ENCODE data around the gene PPP1R14C.
"Not testable (repeated sequence)": the region's sequence is repeated elsewhere in the genome, so short reads cannot be mapped to it uniquely, and the experiment has no call there.

PPP1R14C gene, protein sequence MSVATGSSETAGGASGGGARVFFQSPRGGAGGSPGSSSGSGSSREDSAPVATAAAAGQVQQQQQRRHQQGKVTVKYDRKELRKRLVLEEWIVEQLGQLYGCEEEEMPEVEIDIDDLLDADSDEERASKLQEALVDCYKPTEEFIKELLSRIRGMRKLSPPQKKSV

GRCh38 chr6:150142670-150143515 is at the start of gene PPP1R14C:
Gene PPP1R14C (plus strand): TSS chr6:150143044. CDS start chr6:150143193, 149 bp downstream.
- DNase-seq = peak in 1 of 2 experiments; percentile 11

GRCh38 chr6:150093397-150093796 is 49.4 kb upstream of the PPP1R14C start:
- DNase-seq = no peak

- no peak for DNase-seq
Measured at GRCh38 chr6:150098155-150098554, 44.7 kb upstream of the PPP1R14C start.

DNA sequence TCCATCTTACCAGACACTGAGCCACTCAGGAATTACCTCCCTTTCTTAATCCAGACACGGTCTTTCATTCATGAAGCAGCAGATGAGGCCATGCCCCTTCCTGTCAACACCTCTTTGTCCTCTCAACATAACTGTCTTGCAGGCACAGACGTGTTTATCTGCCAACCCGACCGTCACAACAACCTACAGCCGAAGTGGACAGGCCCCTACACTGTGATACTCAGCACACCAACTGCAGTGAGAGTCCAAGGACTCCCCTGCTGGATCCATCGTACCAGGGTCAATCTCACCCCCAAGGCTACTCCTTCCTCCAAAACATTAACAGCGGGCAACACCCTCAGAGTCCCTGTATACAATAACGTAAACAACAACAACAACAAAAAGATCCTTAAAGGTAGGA is 43.3 kb upstream of the PPP1R14C start:
- no peak for DNase-seq

- no peak for DNase-seq
Measured at GRCh38 chr6:150099953-150100352, 42.9 kb upstream of the PPP1R14C start.

GRCh38 chr6:150100745-150101144 is 42.1 kb upstream of the PPP1R14C start:
- DNase-seq = no peak

DNA sequence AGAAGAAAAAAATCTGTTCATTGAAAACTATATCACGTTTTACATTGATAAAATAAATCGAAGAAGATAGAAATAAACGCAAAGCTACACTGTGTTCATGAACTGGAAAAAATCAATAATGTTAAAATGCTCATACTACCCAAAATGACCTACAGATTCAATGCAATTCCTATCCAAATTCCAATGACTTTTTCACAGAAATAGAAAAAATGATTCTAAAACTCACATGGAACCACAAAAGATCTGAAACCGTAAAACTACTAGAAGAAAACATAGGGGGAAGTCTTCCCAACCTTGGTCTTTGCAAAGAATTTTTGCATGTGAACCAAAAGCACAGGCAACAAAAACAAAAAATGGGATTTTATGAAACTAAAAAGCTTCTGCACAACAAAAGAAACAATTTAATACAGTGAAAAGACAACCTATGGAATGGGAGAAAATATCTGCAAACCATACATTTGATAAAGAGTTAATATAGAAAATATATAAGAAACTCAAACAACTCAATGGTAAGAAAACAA is 40.0 kb upstream of the PPP1R14C start:
- DNase-seq = no peak

DNA sequence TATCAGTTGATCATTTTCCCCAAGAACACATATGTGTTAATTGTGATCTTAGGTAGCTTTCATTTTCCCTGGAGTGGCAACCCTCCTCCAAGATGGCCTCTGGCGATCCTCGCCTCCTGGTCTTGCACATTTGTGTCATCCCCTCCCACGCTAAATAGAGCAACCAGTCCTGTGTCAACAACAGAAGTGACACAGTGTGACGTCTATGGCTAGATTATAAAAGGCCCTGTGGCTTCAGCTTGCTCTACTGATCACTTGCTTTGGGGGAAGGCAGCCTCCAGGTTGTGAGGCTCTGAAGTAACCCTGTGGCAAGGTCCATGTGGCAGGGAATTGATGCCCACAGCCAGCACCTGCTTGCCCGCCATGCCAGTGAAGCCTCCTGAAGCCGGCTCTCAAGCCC is 30.6 kb upstream of the PPP1R14C start:
- no peak for DNase-seq

- no peak for DNase-seq
Measured at GRCh38 chr6:150115769-150116168, 27.1 kb upstream of the PPP1R14C start.

GRCh38 chr6:150116200-150116800 is 26.5 kb upstream of the PPP1R14C start:
- no peak for DNase-seq

GRCh38 chr6:150118203-150118602 is 24.6 kb upstream of the PPP1R14C start:
- no peak for DNase-seq

- DNase-seq = no peak
Measured at GRCh38 chr6:150118627-150119026, 24.2 kb upstream of the PPP1R14C start.

- peak in 1 of 2 experiments; percentile 45 for DNase-seq
Measured at GRCh38 chr6:150119173-150119572, 23.7 kb upstream of the PPP1R14C start.

DNA sequence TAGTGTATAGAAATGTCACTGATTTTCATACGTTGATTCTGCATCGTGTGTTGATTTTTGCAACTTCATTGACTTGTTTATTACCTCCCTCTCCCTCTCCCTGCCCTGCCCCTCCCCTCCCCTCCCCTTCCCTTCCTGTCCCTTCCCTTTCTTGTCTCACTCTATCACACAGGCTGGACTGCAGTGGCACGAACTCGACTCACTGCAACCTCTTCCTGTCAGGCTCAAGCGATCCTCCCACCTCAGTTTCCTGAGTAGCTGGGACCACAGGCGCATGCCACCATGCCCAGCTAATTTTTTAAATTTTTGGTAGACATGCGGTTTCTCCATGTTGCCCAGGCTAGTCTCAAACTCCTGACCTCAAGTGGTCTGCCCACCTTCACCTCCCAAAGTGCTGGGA is 19.2 kb upstream of the PPP1R14C start:
- DNase-seq = no peak

DNA sequence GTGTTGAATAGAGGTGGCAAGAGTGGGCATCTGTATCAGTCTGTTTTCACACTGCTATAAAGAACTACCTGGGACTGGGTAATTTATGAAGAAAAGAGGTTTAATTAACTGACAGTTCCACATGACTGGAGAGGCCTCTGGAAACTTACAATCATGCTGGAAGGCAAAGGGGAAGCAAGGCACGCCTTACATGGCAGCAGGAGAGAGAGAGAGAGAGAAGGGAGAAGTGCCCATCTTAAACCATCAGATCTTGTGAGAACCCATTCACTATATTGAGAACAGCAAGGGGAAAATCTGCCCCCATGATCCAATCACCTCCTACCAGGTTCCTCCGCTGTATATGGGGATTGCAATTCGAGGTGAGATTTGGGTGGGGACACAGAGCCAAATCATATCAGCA is 18.6 kb upstream of the PPP1R14C start:
- no peak for DNase-seq

DNA sequence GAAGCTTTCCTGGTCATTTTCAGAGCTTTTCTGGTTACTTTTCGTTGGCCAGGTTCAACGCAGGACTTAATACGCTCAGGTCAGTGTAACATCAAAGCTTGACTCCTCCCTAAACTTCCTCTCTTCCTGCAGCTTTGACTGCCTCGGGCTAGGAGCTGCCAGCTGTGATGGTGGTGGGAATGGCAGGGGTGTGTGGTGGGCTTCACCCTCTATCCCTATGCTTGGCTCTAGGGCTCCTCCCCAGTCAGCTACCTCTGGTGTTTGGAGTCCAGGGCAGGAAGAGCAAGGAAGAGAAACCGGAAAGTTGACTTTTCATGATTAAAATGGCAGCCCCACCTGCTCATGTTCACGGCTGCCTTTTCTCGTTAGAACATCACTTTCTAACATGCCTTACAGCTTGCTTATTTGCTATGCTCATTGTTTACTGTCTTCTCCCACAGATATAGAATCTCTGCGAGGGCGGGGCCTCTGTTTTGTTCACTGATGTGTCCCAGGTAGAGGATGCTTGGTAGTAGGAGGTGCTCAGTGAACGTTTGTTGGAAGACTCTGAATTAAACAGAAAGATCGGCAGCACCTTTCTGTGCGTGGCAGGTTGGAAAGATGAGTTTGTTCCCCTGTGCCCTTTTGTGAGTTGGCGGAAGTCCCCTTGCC is 16.1 kb upstream of the PPP1R14C start:
- no peak for DNase-seq

- DNase-seq = no peak
Measured at GRCh38 chr6:150128425-150128824, 14.4 kb upstream of the PPP1R14C start.

DNA sequence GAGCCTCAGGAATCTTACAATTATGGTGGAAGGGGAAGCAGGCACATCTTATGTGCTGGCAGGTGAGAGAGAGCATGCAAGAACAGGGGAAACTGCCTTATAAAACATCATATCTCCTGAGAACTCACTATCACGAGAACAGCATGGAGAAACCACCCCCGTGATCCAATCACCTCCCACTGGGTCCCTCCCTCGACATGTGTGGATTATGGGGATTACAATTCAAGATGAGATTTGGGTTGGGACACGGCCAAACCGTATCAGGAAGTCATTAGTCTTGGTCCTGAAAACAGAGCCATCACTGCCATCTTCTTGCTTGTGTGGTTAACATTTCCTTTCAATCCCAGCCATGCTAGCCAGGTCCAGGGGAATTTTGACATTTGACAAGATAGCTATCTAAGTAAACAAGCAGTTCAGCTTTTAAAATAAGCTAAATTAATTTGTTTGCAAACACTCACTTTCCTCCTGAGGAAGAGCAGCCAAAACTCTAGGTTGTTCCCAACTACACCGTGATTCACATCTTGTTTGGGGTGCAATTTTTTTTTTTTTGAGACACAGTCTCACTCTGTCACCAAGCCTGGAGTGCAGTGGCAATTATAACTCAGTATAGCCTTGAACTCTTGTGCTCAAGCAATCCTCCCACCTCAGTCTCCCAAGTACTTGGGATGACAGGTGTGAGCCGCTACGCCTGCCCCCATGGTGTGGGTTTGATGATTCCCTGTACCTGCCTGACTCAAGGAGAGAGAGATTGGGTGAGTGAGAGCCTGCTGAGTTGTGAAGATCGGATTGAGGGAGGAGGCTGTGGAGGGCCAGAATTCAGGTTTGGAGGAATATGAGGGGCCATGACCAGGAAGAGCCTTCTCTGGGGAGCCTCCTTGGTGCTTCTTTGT is 13.0 kb upstream of the PPP1R14C start:
- DNase-seq = no peak

- no peak for DNase-seq
Measured at GRCh38 chr6:150133686-150134085, 9.2 kb upstream of the PPP1R14C start.

- no peak for DNase-seq
Measured at GRCh38 chr6:150134280-150134920, 8.4 kb upstream of the PPP1R14C start.

DNA sequence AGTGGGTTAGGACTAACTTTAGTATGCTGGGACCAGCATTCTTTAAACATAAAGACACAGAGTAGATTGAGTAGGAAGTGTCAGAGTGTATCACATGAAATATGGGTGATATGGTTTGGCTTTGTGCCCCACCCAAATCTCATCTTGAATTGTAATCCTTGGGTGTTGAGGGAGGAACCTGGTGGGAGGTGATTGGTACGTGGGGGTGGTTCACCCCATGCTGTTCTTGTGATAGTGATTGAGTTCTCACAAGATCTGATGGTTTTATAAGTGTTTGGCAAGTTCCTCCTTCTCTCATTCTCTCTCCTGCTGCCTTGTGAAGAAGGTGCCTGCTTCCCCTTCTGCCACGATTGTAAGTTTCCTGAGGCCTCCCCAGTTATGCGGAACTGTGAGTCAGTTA is 5.1 kb upstream of the PPP1R14C start:
- DNase-seq = not testable (repeated sequence)

- DNase-seq = no peak
Measured at GRCh38 chr6:150138638-150139037, 4.2 kb upstream of the PPP1R14C start.
